Peyer's patch (tissue), 4 donors: ENCODE measurements around the gene PDE6A. TPM values are rescaled to one million over a fixed set of nuclear protein-coding genes. Genes with fewer than 3 reads are reported as not detected.
"Not testable (repeated sequence)": the region's sequence is repeated elsewhere in the genome, so short reads cannot be mapped to it uniquely, and the experiment has no call there.

Source experiments
- DNase-seq, 3 donors: peaks; one replicate each; pipeline ENCODE4 v3.0.0-alpha.2; 2017 to 2019
- H3K27ac ChIP-seq, 4 donors: fragments of 200-600 bp; sonication (generic); one replicate each; pipeline ENCODE4 v1.5.1; 2016 to 2019
- H3K27me3 ChIP-seq, 2 donors: fragments of 200-600 bp; sonication (generic); one replicate each; pipeline ENCODE4 v1.5.1; 2019
- H3K36me3 ChIP-seq, 3 donors: fragments of 200-600 bp; sonication (generic); one replicate each; pipeline ENCODE4 v1.5.1; 2016 to 2019
- H3K4me1 ChIP-seq, 4 donors: fragments of 200-600 bp; sonication (generic); one replicate each; pipeline ENCODE4 v1.5.1; 2016 to 2019
- H3K4me3 ChIP-seq, 4 donors: fragments of 200-600 bp; sonication (generic); 1 replicate in 3 of 4; 2 replicates in 1 of 4; pipeline ENCODE4 v1.5.1; 2016 to 2019; ENCODE audit warnings: mild to moderate bottlenecking in 1 of 4
- H3K9me3 ChIP-seq, 4 donors: fragments of 200-600 bp; sonication (generic); one replicate each; pipeline ENCODE4 v1.5.1; 2016 to 2019; ENCODE audit warnings: mild to moderate bottlenecking in 1 of 4
- POLR2A ChIP-seq, 2 donors: fragments of 450-650 bp; IDR thresholded peaks; one replicate each; pipeline ENCODE4 v1.5.1; 2017; ENCODE audit warnings: antibody characterized with exemption in 2 of 2, mild to moderate bottlenecking in 2 of 2, moderate library complexity in 2 of 2
- total RNA-seq, 4 donors: library from RNA; depleted of rRNA; stranded (reverse); fragments of >200 nt; gene quantifications; one replicate each; pipeline ENCODE4 v1.1.0, GENCODE V29; 2016
- TF ChIP-seq, protein P1 (sequence below), 6 experiments: fragments of 450-650 bp in 4 of 6; fragments of 200-600 bp in 2 of 6; sonication (generic) in 1 of 6; IDR thresholded peaks; one replicate each; pipeline ENCODE4 v1.5.1; 2017 to 2019; ENCODE audit warnings: antibody characterized with exemption in 6 of 6, mild to moderate bottlenecking in 3 of 6, moderate library complexity in 1 of 6

PDE6A gene
- total RNA-seq, 4 donors from 2014 or later, result not detected

DNA sequence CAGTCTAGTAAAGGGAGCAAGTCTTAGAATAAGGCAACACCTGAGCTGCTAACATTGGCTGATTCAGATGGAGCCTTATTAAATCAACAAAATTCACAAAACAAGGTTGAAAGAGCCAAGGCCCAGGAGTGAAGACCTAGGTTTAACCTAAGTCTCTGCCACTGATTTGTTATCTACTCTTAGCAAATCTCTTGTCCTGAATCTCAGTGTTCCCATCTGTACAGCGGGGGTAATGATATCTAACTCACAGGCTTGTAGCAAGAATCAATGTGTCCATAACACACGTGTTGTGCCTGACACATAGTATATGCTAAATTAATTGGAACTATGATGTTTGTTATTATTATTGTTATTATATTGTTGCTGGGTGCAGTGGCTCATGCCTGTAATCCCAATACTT lies 61.0 kb downstream of the PDE6A start:
- no peak for DNase-seq
- H3K4me3 ChIP-seq, result no peak overlapping the region
- H3K27ac ChIP-seq, result no peak overlapping the region
- no peaks in the 10 kb centered on the region for H3K36me3 ChIP-seq
- no peaks in the 10 kb centered on the region for H3K9me3 ChIP-seq
- no peaks in the 10 kb centered on the region for H3K27me3 ChIP-seq
- H3K4me1 ChIP-seq, result peaks cover 0 to 12% (median 3%) of the 10 kb centered on the region in 4 donors
- TF ChIP-seq, protein P1, sequence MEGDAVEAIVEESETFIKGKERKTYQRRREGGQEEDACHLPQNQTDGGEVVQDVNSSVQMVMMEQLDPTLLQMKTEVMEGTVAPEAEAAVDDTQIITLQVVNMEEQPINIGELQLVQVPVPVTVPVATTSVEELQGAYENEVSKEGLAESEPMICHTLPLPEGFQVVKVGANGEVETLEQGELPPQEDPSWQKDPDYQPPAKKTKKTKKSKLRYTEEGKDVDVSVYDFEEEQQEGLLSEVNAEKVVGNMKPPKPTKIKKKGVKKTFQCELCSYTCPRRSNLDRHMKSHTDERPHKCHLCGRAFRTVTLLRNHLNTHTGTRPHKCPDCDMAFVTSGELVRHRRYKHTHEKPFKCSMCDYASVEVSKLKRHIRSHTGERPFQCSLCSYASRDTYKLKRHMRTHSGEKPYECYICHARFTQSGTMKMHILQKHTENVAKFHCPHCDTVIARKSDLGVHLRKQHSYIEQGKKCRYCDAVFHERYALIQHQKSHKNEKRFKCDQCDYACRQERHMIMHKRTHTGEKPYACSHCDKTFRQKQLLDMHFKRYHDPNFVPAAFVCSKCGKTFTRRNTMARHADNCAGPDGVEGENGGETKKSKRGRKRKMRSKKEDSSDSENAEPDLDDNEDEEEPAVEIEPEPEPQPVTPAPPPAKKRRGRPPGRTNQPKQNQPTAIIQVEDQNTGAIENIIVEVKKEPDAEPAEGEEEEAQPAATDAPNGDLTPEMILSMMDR (IDR thresholded peaks at IDR 0.05), result no peak
- TF ChIP-seq POLR2A (IDR thresholded peaks at IDR 0.05), result no peak

DNA sequence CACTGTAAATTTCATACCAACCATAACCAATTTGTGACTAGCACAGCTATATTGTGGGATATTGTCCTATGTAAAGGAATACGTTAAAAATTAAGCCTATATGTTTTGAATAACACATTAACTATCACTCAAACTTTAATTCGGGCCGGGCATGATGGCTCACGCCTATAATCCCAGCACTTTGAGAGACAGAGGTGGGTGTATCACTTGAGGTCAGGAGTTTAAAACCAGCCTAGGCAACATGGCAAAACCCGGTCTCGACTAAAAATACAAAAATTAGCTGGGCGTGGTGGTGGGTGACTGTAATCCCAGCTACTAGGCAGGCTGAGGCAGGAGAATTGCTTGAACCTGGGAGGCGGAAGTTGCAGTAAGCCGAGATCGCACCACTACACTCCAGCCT lies 62.0 kb downstream of the PDE6A start:
- H3K4me1 ChIP-seq, H3K27me3 ChIP-seq, H3K36me3 ChIP-seq, H3K4me3 ChIP-seq, H3K9me3 ChIP-seq, H3K27ac ChIP-seq, DNase-seq: not testable (repeated sequence)

DNA sequence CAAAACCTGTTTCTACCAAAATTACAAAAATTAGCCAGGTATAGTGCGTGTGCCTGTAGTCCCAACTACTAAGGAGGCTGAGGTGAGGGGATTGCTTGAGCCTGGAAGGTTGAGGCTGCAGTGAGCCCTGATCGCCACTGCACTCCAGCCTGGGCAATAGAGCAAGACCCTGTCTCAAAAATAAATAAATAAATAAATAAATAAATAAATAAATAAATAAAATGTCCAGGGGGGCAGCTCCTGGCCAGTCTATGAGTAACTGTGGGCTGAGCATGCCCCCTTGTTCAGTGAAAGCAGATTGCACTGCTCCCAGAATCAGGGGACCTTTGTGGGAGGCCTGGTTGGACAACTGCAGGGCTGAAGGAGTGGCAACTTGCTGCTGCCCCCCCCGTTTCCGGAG lies 62.7 kb downstream of the PDE6A start:
- H3K36me3 ChIP-seq, result no peaks in the 10 kb centered on the region
- no peak overlapping the region for H3K4me3 ChIP-seq
- H3K9me3 ChIP-seq, result no peaks in the 10 kb centered on the region
- TF ChIP-seq, protein P1 (IDR thresholded peaks at IDR 0.05), result no peak
- TF ChIP-seq POLR2A (IDR thresholded peaks at IDR 0.05), result no peak
- peaks cover 0 to 6% (median 3%) of the 10 kb centered on the region in 4 donors for H3K4me1 ChIP-seq
- DNase-seq, result no peak
- H3K27ac ChIP-seq, result no peak overlapping the region
- no peaks in the 10 kb centered on the region for H3K27me3 ChIP-seq

DNA sequence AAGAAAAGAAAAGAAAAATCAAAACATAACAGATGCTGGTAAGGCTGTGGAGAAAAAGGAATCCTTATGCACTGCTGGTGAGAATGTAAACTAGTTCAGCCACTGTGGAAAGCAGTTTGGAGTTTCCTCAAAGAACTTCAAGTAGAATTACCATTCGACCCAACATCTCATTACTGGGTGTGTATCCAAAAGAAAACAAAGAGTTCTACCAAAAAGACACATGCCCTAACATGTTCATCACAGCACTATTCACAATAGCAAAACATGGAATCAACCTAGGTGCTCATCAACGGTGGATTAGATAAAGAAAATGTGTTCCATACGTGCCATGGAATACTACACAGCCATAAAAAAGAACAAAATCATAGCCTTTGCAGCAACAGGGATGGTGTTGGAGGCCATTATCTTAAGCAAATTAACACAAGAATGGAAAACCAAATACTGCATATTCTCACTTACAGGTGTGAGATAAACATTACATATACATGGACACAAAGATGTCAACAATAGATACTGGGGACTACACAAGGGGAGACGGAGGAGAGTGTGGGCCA lies 63.4 kb downstream of the PDE6A start:
- H3K27ac ChIP-seq, result no peak overlapping the region
- H3K27me3 ChIP-seq, result no peaks in the 10 kb centered on the region
- H3K4me1 ChIP-seq, result peaks cover 0 to 5% (median 2%) of the 10 kb centered on the region in 4 donors
- no peaks in the 10 kb centered on the region for H3K9me3 ChIP-seq
- H3K4me3 ChIP-seq, result no peak overlapping the region
- DNase-seq, result no peak
- TF ChIP-seq, protein P1 (IDR thresholded peaks at IDR 0.05), result no peak
- no peak for TF ChIP-seq POLR2A (IDR thresholded peaks at IDR 0.05)
- H3K36me3 ChIP-seq, result no peaks in the 10 kb centered on the region

DNA sequence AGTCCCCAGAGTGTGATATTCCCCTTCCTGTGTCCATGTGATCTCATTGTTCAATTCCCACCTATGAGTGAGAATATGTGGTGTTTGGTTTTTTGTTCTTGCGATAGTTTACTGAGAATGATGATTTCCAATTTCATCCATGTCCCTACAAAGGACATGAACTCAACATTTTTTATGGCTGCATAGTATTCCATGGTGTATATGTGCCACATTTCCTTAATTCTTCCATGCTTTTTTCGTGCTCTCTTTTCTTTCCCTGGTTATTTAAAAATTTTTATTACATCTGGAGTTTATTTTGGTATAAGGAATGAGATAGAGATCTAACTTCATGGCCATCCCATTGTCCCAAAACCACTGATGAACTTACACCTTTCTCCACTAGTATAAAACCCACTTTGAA lies 65.0 kb downstream of the PDE6A start:
- not testable (repeated sequence) for H3K36me3 ChIP-seq, H3K27ac ChIP-seq, DNase-seq, H3K4me3 ChIP-seq, H3K4me1 ChIP-seq, H3K9me3 ChIP-seq, H3K27me3 ChIP-seq

DNA sequence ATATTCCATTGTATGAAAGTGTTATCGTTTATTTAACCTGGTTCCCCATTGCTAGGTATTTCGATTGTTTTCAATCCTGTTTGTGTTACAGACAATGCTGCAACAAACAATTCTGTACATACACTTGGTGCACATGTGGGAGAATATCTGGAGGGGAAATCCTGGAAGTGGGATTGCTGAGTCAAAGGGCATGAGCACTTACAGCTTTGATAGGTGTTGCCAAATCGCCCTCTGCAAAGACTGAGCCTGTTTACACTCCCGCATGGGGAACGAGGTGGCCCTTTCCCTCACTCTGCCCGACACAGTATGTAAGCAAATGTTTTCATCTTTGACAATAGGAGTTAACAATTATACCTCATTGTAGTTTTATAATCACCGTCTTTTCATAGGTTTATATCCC lies 66.2 kb downstream of the PDE6A start:
- H3K27me3 ChIP-seq, result no peaks in the 10 kb centered on the region
- DNase-seq, result no peak

More for the DNA sequence above, 66.2 kb downstream of the PDE6A start:
- Histone ChIP-seq H3K27ac (no peak overlapping the region), H3K36me3 (no peaks in the 10 kb centered on the region), H3K4me3 (no peak overlapping the region), H3K9me3 (no peaks in the 10 kb centered on the region), H3K4me1 (no peaks in the 10 kb centered on the region)
- TF ChIP-seq POLR2A (IDR thresholded peaks at IDR 0.05), result no peak
- TF ChIP-seq, protein P1 (IDR thresholded peaks at IDR 0.05), result no peak
